Trophoblast cell (in vitro differentiated cells and primary cell): ENCODE measurements around the gene CALML3.
A peak's percentile ranks its signal among the peaks of the same experiment; 100 is the strongest.

Experiments used
- DNase-seq, 2 donors: peaks; one replicate each; pipeline ENCODE4 v3.0.0-alpha.2; 2016
- H2AFZ ChIP-seq: 2 replicates; pipeline ENCODE4 v1.6.1; 2013; ENCODE audit warnings: low read length, moderate library complexity, mild to moderate bottlenecking; ENCODE audit not compliant: insufficient read depth, poor library complexity
- H2AK5ac ChIP-seq: 2 replicates; pipeline ENCODE4 v1.6.1; 2013; ENCODE audit warnings: mild to moderate bottlenecking, low read length
- H2BK120ac ChIP-seq: 2 replicates; pipeline ENCODE4 v1.6.1; 2013; ENCODE audit warnings: low read length, mild to moderate bottlenecking, moderate library complexity; ENCODE audit not compliant: insufficient read depth, poor library complexity
- H2BK12ac ChIP-seq: 2 replicates; pipeline ENCODE4 v1.6.1; 2013; ENCODE audit warnings: mild to moderate bottlenecking, low read length, moderate library complexity
- H2BK5ac ChIP-seq: 2 replicates; pipeline ENCODE4 v1.6.1; 2013; ENCODE audit warnings: low read length, low read depth, moderate library complexity, mild to moderate bottlenecking; ENCODE audit not compliant: poor library complexity
- H3K14ac ChIP-seq: 2 replicates; pipeline ENCODE4 v1.6.1; 2013; ENCODE audit warnings: mild to moderate bottlenecking, low read length
- H3K18ac ChIP-seq: 2 replicates; pipeline ENCODE4 v1.6.1; 2013; ENCODE audit warnings: mild to moderate bottlenecking, low read length
- H3K23ac ChIP-seq: 2 replicates; pipeline ENCODE4 v1.6.1; 2013; ENCODE audit warnings: low read length
- H3K27ac ChIP-seq: 2 replicates; pipeline ENCODE4 v1.5.1; 2013; ENCODE audit warnings: low read depth, mild to moderate bottlenecking, inconsistent platforms, low read length, moderate library complexity
- H3K27me3 ChIP-seq: 2 replicates; pipeline ENCODE4 v1.6.1; 2013; ENCODE audit warnings: inconsistent platforms, mild to moderate bottlenecking, low read length, moderate library complexity; ENCODE audit not compliant: insufficient read depth
- H3K36me3 ChIP-seq, 2 experiments: 1 replicate in 1 of 2; 2 replicates in 1 of 2; pipeline ENCODE4 v1.6.1; 2013; ENCODE audit warnings: low read length in 2 of 2, mild to moderate bottlenecking in 2 of 2, moderate library complexity in 1 of 2; ENCODE audit not compliant: insufficient read depth in 2 of 2, control insufficient read depth in 1 of 2
- H3K4ac ChIP-seq: 2 replicates; pipeline ENCODE4 v1.6.1; 2013; ENCODE audit warnings: low read depth, mild to moderate bottlenecking, low read length, moderate library complexity
- H3K4me1 ChIP-seq, 2 experiments: 1 replicate in 1 of 2; 2 replicates in 1 of 2; pipeline ENCODE4 v1.6.1; 2013; ENCODE audit warnings: low read length in 2 of 2, mild to moderate bottlenecking in 2 of 2, moderate library complexity in 1 of 2; ENCODE audit not compliant: insufficient read depth in 2 of 2, control insufficient read depth in 1 of 2
- H3K4me2 ChIP-seq: 2 replicates; pipeline ENCODE4 v1.6.1; 2013; ENCODE audit warnings: inconsistent platforms, mild to moderate bottlenecking, low read length, moderate library complexity
- H3K4me3 ChIP-seq: 2 replicates; pipeline ENCODE4 v1.5.1; 2013; ENCODE audit warnings: mild to moderate bottlenecking, low read depth, low read length, inconsistent platforms
- H3K79me1 ChIP-seq: one replicate; pipeline ENCODE4 v1.6.1; 2013; ENCODE audit warnings: low read length
- H3K79me2 ChIP-seq: 2 replicates; pipeline ENCODE4 v1.6.1; 2013; ENCODE audit warnings: low read length, mild to moderate bottlenecking; ENCODE audit not compliant: control insufficient read depth, insufficient read depth, poor library complexity
- H3K9ac ChIP-seq: 2 replicates; pipeline ENCODE4 v1.6.1; 2013; ENCODE audit warnings: mild to moderate bottlenecking, low read length
- H3K9me3 ChIP-seq: 2 replicates; pipeline ENCODE4 v1.6.1; 2013; ENCODE audit warnings: low read depth, mild to moderate bottlenecking, control low read depth, inconsistent platforms, low read length; ENCODE audit not compliant: insufficient read depth
- H4K12ac ChIP-seq: 2 replicates; pipeline ENCODE4 v1.6.1; 2013; ENCODE audit warnings: low read depth, mild to moderate bottlenecking, low read length, moderate library complexity
- H4K8ac ChIP-seq: 2 replicates; pipeline ENCODE4 v1.6.1; 2013; ENCODE audit warnings: low read depth, mild to moderate bottlenecking, low read length, moderate library complexity
- H4K91ac ChIP-seq: one replicate; pipeline ENCODE4 v1.6.1; 2013; ENCODE audit warnings: low read depth, mild to moderate bottlenecking, low read length, moderate library complexity
- WGBS: extraction: QIAGEN DNeasy Blood & Tissue Kit; methylation state at CpG from one replicate; pipeline ENCODE4 v1.1.7; 2013; ENCODE audit warnings: missing lambda C conversion rate; ENCODE audit not compliant: insufficient read length, insufficient coverage; ENCODE audit errors: extremely low coverage; 5-methylcytosine and 5-hydroxymethylcytosine counted together

The CALML3 gene

GRCh38 chr10:5575144-5575481, 50.4 kb downstream of the CALML3 start:
- Histone ChIP-seq H3K36me3 (no peaks in the 10 kb centered on the region), H2AFZ (no peak overlapping the region), H3K27me3 (no peaks in the 10 kb centered on the region), H3K27ac (no peak overlapping the region), H4K8ac (peak overlapping the region; percentile 18), H3K79me2 (no peaks in the 10 kb centered on the region), H4K91ac (peak overlapping the region; percentile 56), H3K4me3 (no peak overlapping the region), H3K79me1 (peaks cover 28% of the 10 kb centered on the region), H3K9ac (no peak overlapping the region), H3K4me1 (peaks cover 12 to 20% of the 10 kb centered on the region in 2 experiments), H2AK5ac (peak overlapping the region; percentile 16), H3K18ac (peak overlapping the region; percentile 9), H3K4me2 (no peak overlapping the region), H3K14ac (peak overlapping the region; percentile 51), H4K12ac (no peak overlapping the region), H2BK5ac (peak overlapping the region; percentile 7), H3K9me3 (peaks cover 4% of the 10 kb centered on the region), H3K4ac (no peak overlapping the region), H2BK12ac (peak overlapping the region; percentile 28), H3K23ac (no peak overlapping the region), H2BK120ac (peak overlapping the region; percentile 72)
- DNase-seq: no peak
- no CpG with 5 or more reads among the region's 9 CpGs for WGBS

GRCh38 chr10:5575482-5576153, 50.9 kb downstream of the CALML3 start:
- H3K79me2 ChIP-seq: no peaks in the 10 kb centered on the region
- DNase-seq: no peak
- no peak overlapping the region for H3K9ac ChIP-seq
- H3K4me2 ChIP-seq: no peak overlapping the region
- H3K79me1 ChIP-seq: peaks cover 26% of the 10 kb centered on the region
- H2BK12ac ChIP-seq: peak overlapping the region; percentile 88
- H4K12ac ChIP-seq: no peak overlapping the region
- H2AK5ac ChIP-seq: peak overlapping the region; percentile 60
- peak overlapping the region; percentile 19 for H3K18ac ChIP-seq
- peaks cover 4% of the 10 kb centered on the region for H3K9me3 ChIP-seq
- H3K14ac ChIP-seq: peak overlapping the region; percentile 37
- peaks cover 12 to 20% of the 10 kb centered on the region in 2 experiments for H3K4me1 ChIP-seq
- peak overlapping the region; percentile 56 for H4K91ac ChIP-seq
- H3K4me3 ChIP-seq: no peak overlapping the region
- no peak overlapping the region for H4K8ac ChIP-seq
- H2BK120ac ChIP-seq: peak overlapping the region; percentile 43
- no peak overlapping the region for H2AFZ ChIP-seq
- no peak overlapping the region for H3K23ac ChIP-seq
- no CpG with 5 or more reads among the region's 23 CpGs for WGBS
- no peaks in the 10 kb centered on the region for H3K27me3 ChIP-seq
- H3K27ac ChIP-seq: peak overlapping the region; percentile 37
- peak overlapping the region; percentile 14 for H2BK5ac ChIP-seq
- no peaks in the 10 kb centered on the region for H3K36me3 ChIP-seq
- peak overlapping the region; percentile 13 for H3K4ac ChIP-seq

GRCh38 chr10:5576154-5576748, 51.5 kb downstream of the CALML3 start:
- H2BK120ac ChIP-seq: peak overlapping the region; percentile 43
- peak overlapping the region; percentile 8 for H4K8ac ChIP-seq
- H3K27me3 ChIP-seq: no peaks in the 10 kb centered on the region
- peak overlapping the region; percentile 67 for H4K91ac ChIP-seq
- H3K18ac ChIP-seq: peak overlapping the region; percentile 21
- no peak overlapping the region for H3K4me3 ChIP-seq
- peaks cover 4% of the 10 kb centered on the region for H3K9me3 ChIP-seq
- no peak overlapping the region for H4K12ac ChIP-seq
- peak overlapping the region; percentile 14 for H2BK5ac ChIP-seq
- H3K27ac ChIP-seq: no peak overlapping the region
- H3K4ac ChIP-seq: peak overlapping the region; percentile 13
- no peak overlapping the region for H2AFZ ChIP-seq
- H3K14ac ChIP-seq: peak overlapping the region; percentile 37
- no peak overlapping the region for H3K9ac ChIP-seq
- no peak overlapping the region for H3K4me2 ChIP-seq
- H2AK5ac ChIP-seq: peak overlapping the region; percentile 60
- no peak for DNase-seq
- no CpG with 5 or more reads among the region's 4 CpGs for WGBS
- H2BK12ac ChIP-seq: peak overlapping the region; percentile 88
- no peaks in the 10 kb centered on the region for H3K36me3 ChIP-seq
- no peaks in the 10 kb centered on the region for H3K79me2 ChIP-seq
- H3K79me1 ChIP-seq: peaks cover 26% of the 10 kb centered on the region
- H3K23ac ChIP-seq: no peak overlapping the region
- H3K4me1 ChIP-seq: peaks cover 12 to 20% of the 10 kb centered on the region in 2 experiments
